Activated CD8-positive, alpha-beta T cell treated with anti-CD3 and anti-CD28 coated beads for 36 hours (primary cell): Measurements from ENCODE around the gene OSBPL5. TPM values are rescaled to one million over a fixed set of nuclear protein-coding genes. Genes with fewer than 3 reads are reported as not detected.
A peak's percentile ranks its signal among the peaks of the same experiment; 100 is the strongest.

Experiments
- ATAC-seq: fragments of 200-7000 bp; cut with Tn5 transposase; one replicate; pipeline ENCODE4 v1.10.0; 2021; ENCODE audit warnings: mild to moderate bottlenecking, moderate library complexity
- CTCF ChIA-PET: fragments of 350-600 bp; sonication (Branson Sonifier 250); formaldehyde crosslinking; loops from one replicate; lab custom pipeline; 2021; ENCODE audit warnings: antibody characterized with exemption; lab: Charles Lee
- POLR2A ChIA-PET: fragments of 350-600 bp; sonication (Branson Sonifier 250); formaldehyde crosslinking; loops from one replicate; lab custom pipeline; 2021; ENCODE audit warnings: antibody characterized with exemption; lab: Charles Lee
- DNase-seq: peaks from one replicate; pipeline ENCODE4 v3.0.0-alpha.2; 2020
- H3K27ac Mint-ChIP-seq: one replicate; pipeline ENCODE4 v1.8.0; 2021; ENCODE audit warnings: mild to moderate bottlenecking, mixed read lengths
- H3K27me3 Mint-ChIP-seq: one replicate; pipeline ENCODE4 v1.8.0; 2021; ENCODE audit warnings: mixed read lengths
- H3K36me3 Mint-ChIP-seq: one replicate; pipeline ENCODE4 v1.8.0; 2021; ENCODE audit warnings: low read depth, mixed read lengths
- H3K4me1 Mint-ChIP-seq: one replicate; pipeline ENCODE4 v1.8.0; 2021; ENCODE audit warnings: low read depth, mixed read lengths
- H3K4me3 Mint-ChIP-seq: one replicate; pipeline ENCODE4 v1.8.0; 2021; ENCODE audit warnings: mild to moderate bottlenecking, moderate library complexity, mixed read lengths
- H3K9me3 Mint-ChIP-seq: one replicate; pipeline ENCODE4 v1.8.0; 2021; ENCODE audit warnings: mixed read lengths
- CTCF ChIP-seq: fragments of 200-600 bp; IDR thresholded peaks from one replicate; pipeline ENCODE4 v1.8.0; 2022; ENCODE audit warnings: antibody characterized with exemption, mild to moderate bottlenecking
- intact Hi-C: fragments of 100-400 bp; cut with micrococcal nuclease; formaldehyde crosslinking; loops from one replicate; pipeline ENCODE4 v1.10.0; 2022
- total RNA-seq, 2 experiments: library from RNA; stranded (reverse); gene quantifications; one replicate each; pipeline ENCODE4 v1.2.3, GENCODE V29; 2021

OSBPL5 gene
- total RNA-seq, 2 experiments from 2014 or later: 4.8 to 5.9 TPM

- intact Hi-C loops: no loop called here
- ChIA-PET CTCF (no interaction called here), POLR2A (no interaction called here)
- Mint-ChIP-seq H3K9me3 (no peaks in the 10 kb centered on the region), H3K27me3 (peaks cover 10% of the 10 kb centered on the region), H3K27ac (no peak overlapping the region), H3K4me3 (no peak overlapping the region), H3K36me3 (no peaks in the 10 kb centered on the region), H3K4me1 (peaks cover 4% of the 10 kb centered on the region)
- ATAC-seq (no peak), DNase-seq (no peak)
- no peak for TF ChIP-seq CTCF
Measured at GRCh38 chr11:3204141-3205015, 39.3 kb upstream of the OSBPL5 start.

- ATAC-seq: no peak
- H3K9me3 Mint-ChIP-seq: no peaks in the 10 kb centered on the region
- CTCF ChIA-PET: no interaction called here
- H3K4me1 Mint-ChIP-seq: peaks cover 4% of the 10 kb centered on the region
- no peak overlapping the region for H3K4me3 Mint-ChIP-seq
- POLR2A ChIA-PET: no interaction called here
- intact Hi-C loops: no loop called here
- no peak for DNase-seq
- H3K36me3 Mint-ChIP-seq: no peaks in the 10 kb centered on the region
- no peak overlapping the region for H3K27ac Mint-ChIP-seq
- peaks cover 10% of the 10 kb centered on the region for H3K27me3 Mint-ChIP-seq
- no peak for TF ChIP-seq CTCF
Measured at GRCh38 chr11:3203221-3204043, 38.3 kb upstream of the OSBPL5 start.

- ATAC-seq (peak; percentile 69), DNase-seq (peak; percentile 38)
- no peak overlapping the region for H3K4me3 Mint-ChIP-seq
- no peak overlapping the region for H3K27ac Mint-ChIP-seq
- no peaks in the 10 kb centered on the region for H3K36me3 Mint-ChIP-seq
- intact Hi-C loops: no loop called here
- peaks cover 4% of the 10 kb centered on the region for H3K4me1 Mint-ChIP-seq
- POLR2A ChIA-PET: interaction anchor here (0.5 kb wide), 1 partner anchor 38 kb away, joined by 3 read pairs; no protein-coding TSS in a partner anchor
- CTCF ChIA-PET: no interaction called here
- no peaks in the 10 kb centered on the region for H3K9me3 Mint-ChIP-seq
- H3K27me3 Mint-ChIP-seq: peaks cover 10% of the 10 kb centered on the region
- no peak for TF ChIP-seq CTCF
Measured at GRCh38 chr11:3202759-3203158, 37.6 kb upstream of the OSBPL5 start.

- no peak for DNase-seq
- Mint-ChIP-seq H3K4me3 (no peak overlapping the region), H3K36me3 (no peaks in the 10 kb centered on the region), H3K4me1 (peaks cover 4% of the 10 kb centered on the region), H3K27ac (no peak overlapping the region), H3K9me3 (no peaks in the 10 kb centered on the region), H3K27me3 (peaks cover 10% of the 10 kb centered on the region)
- no peak for TF ChIP-seq CTCF
- CTCF ChIA-PET: no interaction called here
- no peak for ATAC-seq
- POLR2A ChIA-PET: interaction anchor here (0.5 kb wide), 1 partner anchor 38 kb away, joined by 3 read pairs; no protein-coding TSS in a partner anchor
- intact Hi-C loops: no loop called here
Measured at GRCh38 chr11:3202305-3202704, 37.2 kb upstream of the OSBPL5 start.
